GM19397 (cell line): ENCODE results near the gene ZNHIT1.
A peak's percentile ranks its signal among the peaks of the same experiment; 100 is the strongest.

Experiments used
- ATAC-seq: cut with Tn5 transposase; IDR thresholded peaks from one replicate; pipeline ENCODE4 v1.9.1; 2021; ENCODE audit warnings: mild to moderate bottlenecking, moderate library complexity; ENCODE audit not compliant: unreplicated experiment

The ZNHIT1 gene

DNA sequence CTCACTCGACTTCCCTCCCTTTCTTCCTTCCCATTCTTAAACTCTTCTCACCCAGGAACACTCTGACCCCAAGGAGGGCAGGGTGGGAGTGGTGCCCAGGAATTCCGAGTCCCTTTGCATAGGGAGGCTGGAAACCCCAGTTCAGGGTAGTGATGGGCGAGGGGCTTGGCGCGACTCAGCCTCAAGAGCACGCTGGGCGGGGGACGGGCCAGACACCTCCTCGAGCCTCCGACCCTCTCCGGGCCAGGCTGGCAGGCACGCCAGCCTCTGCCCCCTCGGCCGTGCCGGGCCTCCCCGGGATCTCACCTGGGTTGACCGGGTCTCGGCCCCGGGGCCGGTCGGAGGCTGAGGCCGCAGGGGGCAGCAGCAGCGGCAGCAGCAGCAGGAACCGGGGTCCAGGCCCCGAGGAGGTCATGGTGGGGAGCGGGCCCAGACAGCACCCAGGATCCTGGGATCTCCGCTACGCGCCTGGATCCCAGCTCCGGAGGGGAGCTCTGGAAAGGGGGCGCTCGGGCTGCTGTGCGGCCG lies 1.0 kb upstream of the ZNHIT1 start:
- peak; percentile 12 for ATAC-seq

DNA sequence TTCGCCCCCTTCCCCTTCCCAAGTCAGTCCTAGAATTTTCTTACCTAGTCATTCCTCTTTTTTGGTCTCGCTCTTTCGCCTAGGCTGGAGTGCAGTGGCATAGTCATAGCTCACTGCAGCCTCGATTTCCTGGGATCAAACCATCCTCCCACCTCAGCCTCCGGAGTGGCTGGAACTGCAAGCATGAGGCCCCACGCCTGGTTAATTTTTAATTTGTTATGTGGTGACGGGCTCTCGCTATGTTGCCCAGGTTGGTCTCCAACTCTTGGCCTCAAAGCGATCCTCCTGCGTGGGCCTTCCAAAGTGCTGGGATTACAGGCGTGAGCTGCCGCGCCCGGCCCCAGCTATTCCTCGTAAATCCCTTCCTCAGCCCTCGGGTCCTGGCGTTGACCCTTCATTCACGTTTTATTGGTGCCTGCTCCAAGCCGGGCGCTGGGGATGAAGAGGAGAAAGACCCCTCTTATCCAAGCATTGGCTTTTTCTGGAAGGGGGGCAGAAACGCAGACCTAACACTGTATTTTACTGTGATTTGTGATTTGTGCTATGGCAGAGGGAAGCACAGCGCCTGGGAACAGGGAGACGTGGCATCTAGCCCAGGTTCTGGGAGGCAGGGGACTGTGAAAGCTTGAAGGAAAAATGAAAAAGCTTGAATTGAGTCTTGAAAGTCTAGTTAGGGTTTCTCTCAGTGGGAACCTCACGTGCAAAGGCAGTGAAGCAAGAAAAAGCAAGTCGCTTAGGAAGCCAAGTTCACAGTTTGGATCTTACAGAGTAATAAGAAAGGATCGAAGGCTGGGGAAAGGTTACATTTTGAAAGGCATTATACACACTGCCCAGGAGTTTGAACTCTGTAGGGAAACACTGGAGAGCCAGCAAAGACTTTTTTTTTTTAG lies 516 bp downstream of the ZNHIT1 start:
- peak; percentile 3 for ATAC-seq

DNA sequence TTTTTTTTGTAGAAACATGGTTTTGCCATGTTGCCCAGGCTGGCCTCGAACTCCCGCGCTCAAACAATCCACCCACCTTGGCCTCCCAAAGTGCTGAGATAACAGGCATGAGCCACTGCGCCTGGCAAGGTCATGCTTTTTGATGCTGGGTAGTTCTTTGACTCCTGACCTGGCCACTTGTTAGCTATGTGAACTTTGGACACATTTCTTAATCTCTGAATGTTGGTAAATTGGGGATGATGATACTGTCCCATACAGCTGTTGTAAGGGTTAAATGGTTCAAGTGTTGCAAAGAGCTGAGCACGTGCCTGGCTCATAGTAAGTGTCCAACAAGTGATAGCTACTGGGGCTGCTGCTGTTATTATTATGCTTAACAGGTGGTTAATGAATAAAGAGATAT lies 2.3 kb downstream of the ZNHIT1 start:
- no peak for ATAC-seq

DNA sequence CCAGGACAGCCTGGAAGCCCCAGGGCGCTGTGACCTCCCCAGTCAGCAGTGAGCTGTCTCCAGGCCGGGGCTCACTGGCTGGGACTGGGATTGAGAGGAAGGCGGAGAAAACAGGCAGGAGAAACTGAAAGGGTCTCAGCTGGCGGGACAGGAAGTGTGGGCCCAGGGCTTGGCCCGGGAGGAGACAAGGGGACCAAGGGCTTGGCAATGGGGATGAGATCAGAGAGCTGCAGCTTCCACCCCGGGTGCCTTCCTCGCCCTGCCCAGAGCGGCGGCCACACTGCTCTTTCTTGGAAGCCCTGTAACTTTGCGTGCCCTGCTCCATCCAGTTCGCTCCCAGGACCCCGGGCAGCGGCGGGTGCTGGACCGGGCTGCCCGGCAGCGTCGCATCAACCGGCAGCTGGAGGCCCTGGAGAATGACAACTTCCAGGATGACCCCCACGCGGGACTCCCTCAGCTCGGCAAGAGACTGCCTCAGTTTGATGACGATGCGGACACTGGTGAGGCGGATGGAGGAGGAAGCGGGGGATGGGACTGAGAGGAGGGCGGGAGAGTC lies 4.4 kb downstream of the ZNHIT1 start:
- ATAC-seq, result no peak

DNA sequence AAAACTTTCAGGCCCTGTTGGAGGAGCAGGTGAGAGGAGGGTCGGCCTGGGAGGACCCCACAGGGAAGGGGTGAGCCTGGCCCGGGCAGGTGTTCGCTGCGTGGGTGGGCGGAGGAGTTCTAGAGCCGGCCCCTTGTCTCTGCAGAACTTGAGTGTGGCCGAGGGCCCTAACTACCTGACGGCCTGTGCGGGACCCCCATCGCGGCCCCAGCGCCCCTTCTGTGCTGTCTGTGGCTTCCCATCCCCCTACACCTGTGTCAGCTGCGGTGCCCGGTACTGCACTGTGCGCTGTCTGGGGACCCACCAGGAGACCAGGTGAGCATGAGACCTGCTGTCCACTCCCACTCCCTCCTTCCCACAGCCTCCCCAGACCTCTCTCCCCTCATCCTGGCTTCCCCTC lies 5.6 kb downstream of the ZNHIT1 start:
- no peak for ATAC-seq

DNA sequence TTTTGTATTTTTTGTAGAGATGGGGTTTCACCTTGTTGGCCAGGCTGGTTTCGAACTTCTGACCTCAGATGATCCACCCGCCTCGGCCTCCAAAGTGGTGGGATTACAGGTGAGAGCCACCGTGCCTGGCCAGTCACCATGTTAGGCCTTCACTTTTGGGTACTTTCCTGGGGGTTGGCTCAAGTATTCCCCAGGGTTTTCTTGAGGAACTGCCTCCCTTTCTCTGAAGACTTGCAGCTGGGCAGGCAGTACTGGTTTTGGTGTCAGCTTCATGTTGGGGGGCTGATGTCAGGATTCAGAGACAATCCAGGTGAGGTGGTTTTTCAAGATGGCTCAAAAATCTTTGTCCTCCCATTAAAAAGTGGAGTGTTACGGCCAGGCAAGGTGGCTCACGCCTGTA lies 7.7 kb downstream of the ZNHIT1 start:
- no peak for ATAC-seq

DNA sequence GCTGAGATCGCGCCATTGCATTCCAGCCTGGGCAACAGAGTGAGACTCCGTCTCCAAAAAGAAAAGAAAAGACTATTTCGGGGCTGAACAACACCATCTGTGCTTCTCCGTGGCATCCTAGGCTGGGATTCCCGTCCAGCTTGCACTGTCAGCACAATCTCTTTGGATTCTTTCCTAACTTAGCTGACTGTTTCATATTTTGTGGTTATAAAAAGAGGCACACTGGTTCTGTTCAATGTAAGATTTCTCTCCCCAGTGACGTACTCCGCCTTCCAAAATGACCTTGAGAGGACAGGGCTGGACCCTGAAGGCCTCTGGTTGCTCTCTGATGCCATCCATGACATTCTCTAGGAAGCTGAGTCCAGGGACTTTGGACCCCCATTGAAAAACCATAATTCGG lies 8.8 kb downstream of the ZNHIT1 start:
- no peak for ATAC-seq

DNA sequence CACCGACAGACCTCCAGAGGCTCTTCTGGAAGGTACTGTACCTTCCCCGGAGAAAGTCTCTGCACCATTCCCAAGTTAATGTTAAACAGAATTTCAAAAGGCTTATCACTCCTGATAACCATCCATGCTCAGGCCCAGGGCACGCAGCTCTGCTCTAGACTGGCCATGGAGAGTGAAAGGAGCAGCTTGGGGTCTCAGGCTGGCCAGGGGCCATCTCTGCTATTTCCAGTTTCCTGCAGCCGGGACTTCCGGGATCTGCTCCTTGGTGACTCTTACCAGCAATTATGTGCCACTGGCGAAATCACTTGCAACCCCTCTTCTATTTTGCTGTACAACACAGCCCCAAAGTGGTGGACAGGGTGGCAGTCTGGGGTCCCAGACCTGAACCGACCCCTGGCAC lies 13.7 kb downstream of the ZNHIT1 start:
- ATAC-seq, result no peak

DNA sequence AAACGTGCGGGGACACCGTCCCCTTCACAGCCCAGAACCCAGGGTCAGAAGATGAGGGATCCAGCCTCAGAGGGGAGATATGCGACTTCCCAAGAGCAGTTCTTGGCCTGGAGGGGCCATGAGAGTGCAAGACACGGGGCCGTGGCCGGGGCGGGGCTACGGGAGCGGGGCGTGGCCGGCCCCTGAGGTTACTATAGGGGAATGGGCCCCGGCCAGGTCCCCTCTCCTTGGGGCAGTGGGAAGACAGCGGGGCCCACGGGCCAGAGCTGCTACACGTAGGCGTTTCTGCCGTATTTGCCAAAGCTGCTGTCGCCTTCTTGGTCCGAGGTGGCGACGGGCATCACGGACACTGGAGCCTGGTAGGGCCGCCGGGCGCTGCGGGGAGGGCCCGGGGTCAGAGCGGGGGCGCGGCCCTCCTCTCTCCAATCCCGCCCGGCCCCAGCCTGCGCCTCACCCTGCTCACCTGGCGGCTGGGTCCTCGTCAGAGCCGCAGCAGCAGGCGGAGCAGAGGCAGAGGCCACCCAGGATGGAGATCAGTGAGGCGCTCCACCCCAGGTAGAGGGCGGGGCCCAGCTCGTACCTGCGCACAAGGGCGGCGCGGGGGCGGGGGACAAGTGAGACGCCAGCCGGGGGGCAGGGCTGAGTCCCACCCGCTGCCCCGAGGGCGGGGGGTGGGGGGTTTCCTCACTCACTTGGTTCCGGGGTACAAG lies 14.3 kb downstream of the ZNHIT1 start:
- ATAC-seq, result no peak

DNA sequence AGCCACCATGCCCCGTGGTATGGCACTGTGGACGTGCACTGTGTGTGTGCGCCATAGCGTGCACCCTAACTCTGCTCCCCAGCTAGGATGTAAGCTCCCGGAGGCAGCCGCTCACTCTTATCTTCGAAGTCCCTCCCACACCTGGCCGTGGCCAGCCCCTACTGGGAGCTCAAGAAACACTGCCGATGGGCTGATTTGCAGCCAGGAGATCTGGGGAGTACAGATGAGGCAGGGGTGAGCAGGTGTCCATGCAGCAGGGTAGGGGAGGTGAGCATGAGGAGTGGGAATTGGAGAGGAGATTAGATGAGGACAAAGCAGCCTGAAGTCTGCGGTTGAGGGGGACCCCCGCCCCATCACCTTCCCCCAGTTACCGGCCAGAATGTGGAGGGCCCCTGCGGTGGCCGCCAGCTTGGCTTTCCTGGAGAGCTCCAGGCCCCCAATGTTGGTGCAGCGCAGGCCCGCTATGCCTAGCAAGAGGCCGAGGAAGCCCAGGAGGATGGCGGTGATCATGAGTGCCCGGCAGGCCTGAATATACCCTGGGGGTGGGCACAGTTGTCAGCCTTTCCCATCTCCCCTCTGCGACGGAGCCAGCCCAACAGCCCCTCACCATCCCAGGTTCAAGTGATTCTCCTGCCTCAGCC lies 16.1 kb downstream of the ZNHIT1 start:
- ATAC-seq, result no peak

DNA sequence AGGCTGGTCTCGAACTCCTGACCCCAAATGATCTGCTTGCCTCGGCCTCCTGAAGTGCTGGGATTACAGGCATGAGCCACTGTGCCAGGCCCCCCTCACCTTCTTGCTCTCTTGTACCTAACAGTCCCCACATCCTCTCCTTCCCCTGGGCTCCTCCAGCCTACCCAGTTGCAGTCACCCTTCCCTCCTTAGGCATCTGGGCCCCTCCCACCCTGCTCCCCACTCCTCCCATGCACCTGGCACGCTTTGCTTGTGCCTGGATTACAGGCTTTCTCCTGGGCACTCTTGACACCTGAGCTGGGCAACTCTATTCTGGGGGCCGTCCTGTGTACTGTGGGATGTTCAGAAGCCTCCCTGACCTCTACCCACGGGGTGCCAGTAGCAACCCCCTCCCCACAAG lies 16.7 kb downstream of the ZNHIT1 start:
- ATAC-seq, result no peak

DNA sequence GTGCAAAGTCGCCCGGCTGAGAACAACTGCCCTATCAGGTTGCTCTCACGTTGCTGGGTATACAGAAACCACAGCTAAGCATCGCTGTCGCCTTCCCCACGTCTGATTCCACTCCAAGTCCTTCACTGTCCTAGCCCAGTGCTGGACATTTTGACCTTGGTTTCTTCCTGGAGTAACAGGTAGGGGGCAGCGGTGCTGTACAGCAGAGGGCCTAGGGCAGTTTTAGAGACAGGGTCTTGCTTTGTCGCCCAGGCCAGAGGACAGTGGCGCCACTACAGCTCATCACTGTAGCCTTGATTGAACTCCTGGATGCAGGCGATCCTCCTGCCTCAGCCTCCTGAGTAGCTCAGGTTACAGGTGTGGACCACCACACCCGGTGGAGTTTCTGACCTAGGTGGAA lies 17.1 kb downstream of the ZNHIT1 start:
- no peak for ATAC-seq

DNA sequence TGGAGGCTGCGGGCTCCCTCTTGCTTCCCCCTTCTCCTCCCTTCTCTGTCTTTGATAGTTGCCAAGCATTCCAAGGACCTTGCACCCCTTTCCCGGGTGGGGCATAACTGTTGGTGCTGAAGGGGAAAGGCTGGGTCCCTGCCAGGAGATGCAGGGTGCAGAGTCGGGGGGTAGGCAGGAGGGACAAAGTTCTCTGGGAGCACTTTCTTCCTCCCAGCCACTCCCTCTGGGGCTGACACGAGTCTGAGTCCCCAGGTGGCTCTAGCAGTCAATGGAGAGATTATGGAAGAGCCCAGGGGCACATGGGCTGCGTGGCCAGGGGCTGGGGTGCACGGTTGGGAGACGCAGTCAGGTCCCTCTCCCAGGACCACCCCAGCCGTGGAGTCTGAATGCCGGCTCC lies 17.6 kb downstream of the ZNHIT1 start:
- no peak for ATAC-seq

DNA sequence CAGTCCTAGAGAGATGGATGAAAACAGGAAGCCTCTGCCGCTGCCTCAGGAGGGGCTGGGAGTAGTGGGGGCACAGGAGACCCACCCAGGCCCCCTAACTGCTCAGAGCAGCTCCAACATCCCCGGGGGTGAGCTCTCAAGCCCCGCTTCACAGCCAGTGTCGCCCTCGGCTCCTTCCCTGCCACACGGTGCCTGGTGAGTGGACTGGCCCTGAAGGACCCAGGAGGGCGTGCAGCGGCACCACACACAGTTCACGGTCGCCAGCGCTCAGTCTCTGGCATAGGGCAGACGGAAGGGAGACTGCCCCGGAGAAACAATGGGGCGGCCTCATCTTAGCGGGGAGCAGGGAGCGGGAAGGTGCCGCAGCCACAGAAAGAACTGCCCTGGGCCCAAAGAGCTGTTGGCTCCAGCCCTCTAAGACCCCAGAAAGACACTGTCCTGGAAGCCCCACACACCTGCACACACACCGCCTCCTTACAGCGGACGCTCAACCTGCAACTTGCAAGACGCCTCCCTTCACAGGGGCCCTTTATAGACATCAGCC lies 18.4 kb downstream of the ZNHIT1 start:
- ATAC-seq, result no peak

DNA sequence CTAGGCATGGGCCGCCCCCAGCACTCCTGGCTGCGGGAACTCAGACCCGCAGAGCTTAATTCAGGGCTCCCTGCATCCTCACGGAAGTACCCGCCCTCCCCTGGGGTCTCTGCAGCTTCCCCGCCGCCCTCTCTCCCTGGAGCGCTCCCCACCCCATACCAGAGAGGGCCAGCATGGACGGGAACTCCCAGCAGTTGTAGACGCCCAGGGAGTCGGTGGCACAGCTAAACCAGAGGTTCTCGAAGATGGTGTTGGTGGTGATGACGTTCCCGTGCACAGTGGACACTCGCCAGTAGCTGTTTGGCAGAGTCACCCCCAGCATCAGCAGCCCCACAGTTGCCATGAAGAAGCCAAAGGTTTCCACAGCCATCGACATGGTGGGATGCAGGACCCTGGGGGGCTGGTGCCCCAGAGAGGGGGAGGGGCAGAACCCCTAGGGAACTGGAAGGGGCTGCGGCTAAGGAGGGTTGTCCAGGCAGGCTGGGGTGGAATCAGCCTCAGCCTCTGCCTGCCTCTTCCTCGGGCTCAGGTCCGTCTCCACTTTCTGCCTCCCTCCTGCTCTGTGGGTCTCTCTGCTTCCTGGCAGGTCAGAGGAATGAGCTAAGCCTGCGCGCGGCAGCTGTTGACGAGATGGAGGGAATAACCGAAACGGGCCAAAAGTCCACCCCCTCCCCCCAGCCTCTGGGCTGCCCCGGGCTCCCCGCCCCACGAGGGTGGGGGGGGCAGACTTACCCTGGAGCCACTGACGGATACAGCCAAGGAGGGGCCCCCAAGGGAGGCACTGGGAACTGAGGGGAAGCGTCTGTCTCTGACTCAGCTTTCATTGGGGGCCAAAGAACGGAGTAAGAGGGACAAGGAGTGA lies 19.5 kb downstream of the ZNHIT1 start, which contains the start of gene CLDN15:
Gene CLDN15 (minus strand): TSS at position 597 of the 862 bp plus-strand sequence. CDS start 221 bp downstream, at position 376.
- no peak for ATAC-seq

DNA sequence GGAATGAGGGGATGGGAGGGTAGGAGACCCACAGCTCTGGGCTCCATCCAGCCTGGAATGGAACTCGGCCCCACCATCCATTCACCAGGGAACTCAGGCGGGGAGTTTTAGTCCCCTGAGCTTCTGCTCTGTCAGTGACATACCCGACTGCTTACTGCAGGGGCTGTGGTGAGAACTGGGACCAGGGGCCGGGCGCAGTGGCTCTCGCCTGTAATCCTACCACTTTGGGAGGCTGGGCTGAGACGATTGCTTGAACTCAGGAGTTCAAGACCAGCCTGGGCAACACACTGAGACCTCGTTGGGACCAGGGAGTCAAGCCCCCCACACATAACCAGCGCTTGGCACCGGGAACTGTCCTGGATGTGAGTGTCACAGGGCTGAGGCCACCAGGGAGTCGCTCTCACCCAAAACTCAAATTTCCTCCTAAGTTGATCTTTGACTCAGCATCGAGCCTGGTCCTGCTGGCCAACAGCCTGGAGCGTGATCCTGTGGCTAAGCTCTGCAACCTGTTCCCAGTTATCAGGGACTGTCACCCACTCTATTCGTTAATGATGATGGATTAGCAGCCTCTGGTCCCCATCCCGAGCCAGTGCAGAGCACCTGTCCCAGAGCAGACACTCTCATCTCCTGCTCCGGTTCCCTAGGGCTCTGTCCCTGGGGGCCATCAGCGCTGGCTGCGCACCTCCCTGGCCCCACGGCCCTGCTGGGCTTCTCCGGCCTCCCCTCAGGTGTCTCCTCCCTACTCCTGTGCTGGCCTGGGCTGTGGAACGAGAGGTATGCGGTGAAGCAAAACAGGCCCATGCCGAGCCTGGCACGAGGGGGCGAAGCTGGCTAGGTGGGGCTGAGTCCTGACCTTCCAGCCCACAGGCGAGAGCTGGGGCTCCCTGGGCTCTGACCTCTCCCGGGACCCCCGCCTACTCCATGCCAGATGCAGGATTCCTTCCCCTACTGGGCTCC lies 20.5 kb downstream of the ZNHIT1 start:
- no peak for ATAC-seq

DNA sequence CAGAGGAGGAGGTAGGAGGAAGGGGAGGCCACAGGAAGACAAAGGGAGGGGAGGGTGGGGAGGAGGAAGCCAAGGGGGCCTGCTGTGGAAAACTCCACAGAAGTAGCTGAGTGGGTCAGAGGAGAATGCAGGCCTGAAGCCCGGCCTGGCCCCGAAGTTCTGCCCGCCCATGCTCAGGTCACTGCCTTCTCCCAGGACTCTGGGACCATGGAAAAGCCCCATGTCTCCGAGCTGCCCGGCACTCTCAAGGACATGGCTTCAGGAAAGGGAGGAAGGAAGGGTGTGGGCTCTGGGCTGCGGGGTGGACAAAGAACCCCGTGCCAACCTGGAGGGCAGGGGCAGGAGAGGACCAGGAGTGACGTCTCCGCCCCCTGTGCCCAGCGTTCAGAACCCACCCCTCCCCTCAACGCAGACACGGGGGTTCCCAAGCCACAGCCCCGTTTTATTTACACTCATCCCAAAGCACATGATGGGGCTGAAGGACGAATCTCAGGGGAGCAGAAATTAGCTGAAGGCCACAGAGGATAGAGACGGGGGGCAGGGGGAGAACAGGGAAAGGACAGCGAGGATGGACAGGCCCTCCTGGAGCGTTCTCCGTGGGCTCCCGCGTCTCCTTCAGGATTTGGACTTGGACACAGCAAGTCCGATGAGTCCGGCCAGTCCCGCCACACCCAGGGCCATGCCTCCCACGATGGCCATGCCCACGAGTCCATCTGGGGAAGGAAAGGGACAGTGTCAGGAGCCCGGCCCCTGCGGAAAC lies 21.4 kb downstream of the ZNHIT1 start:
- no peak for ATAC-seq

DNA sequence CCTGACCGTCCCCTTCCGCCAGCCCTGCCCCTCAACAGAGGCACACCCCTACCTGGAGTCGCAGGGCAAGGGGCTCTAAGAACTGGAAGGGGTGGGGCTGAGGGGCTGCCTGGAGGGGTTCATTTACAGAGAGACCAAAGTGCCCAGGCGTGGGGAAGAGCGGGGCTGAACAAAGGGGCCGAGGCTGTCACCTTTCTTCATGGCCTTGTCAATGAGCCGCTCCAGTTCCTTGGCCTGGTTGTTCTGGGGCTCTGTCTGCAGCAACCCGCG lies 21.9 kb downstream of the ZNHIT1 start:
- ATAC-seq, result no peak
